HTR-8/SVneo (cell line): ENCODE measurements around the gene PHF1.

Experiments
- DNase-seq: peaks from one replicate; pipeline ENCODE4 v3.0.0; 2011; ENCODE audit warnings: low spot score, mixed read lengths; ENCODE audit not compliant: insufficient read length
- FAIRE-seq: peaks from 2 replicates; lab custom pipeline; 2011; peaks lifted over from hg19 to GRCh38; lab: Jason Lieb, UNC

PHF1 gene

DNA sequence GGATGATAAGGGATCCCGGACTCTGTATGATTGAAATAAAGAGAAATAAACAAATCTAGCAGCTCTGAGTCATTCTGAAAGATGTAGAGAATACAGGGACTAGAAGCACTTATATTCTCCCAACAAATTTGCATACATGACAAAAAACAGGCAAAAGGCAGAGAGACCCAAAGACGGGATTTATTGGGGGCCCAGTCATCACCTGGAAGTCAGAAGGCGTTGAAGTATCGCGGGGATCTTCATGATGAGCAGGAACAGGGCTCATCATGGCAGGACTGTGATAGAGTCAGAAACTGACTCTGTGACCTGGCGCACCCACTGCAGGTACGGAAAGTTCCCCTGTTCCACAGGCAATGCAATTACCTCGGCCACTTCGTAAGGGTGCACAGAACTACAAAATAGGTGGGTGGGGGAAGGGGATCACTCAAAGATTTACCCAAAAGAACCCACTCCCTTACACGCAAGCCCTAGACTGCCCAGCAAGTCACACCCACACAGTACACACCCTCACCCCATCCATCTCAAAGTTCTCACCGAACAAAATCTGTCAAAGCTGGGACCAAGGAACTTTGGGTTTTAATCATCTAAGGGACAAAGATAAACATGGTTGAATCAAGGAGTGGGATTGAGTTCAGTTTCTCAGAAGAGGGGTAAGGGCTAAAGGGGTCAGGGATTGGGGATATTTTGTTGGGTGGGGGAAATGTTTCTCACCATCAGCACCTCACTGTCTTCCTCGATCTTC lies 5.7 kb downstream of the PHF1 start:
- FAIRE-seq (no peak), DNase-seq (no peak)

- no peak for FAIRE-seq
- DNase-seq, result no peak
Observed at GRCh38 chr6:33417128-33417902, 6.5 kb downstream of the PHF1 start.

GRCh38 chr6:33417903-33418689 lies 7.3 kb downstream of the PHF1 start, which contains the start of gene CUTA:
Gene CUTA (minus strand): TSS chr6:33418107. CDS start chr6:33418000, 107 bp downstream.
- FAIRE-seq (peak; percentile 99), DNase-seq (peak; percentile 97)

DNA sequence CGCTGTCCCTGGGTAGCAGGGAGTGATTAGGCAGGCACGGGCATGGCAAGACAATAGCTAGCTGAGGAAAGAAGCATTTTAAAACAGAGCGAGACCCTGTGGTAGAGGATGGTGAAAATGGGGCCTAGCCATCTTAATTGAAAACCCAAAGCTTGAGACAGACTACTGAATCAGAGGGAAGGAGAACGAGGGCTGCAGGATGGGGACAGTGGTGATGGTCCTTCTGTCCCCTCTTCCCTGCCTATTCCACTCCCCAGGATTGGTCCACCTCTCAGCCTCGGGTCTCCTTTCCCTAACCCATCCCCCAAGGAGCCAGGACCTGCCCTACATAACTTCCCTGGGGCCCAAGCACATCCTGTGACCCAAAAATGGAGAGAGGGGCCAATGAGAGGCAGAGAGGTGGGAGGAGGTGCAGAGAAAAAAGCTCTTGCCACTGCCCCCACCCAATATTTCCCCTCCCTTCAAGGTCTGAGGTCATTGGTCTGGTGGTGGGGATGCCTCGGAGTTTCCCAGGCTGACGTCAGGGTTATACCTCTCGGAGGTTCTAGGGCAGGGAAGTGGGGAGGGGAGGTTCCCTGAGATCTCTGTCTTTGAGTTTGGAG lies 8.0 kb downstream of the PHF1 start:
- FAIRE-seq (no peak), DNase-seq (no peak)

DNA sequence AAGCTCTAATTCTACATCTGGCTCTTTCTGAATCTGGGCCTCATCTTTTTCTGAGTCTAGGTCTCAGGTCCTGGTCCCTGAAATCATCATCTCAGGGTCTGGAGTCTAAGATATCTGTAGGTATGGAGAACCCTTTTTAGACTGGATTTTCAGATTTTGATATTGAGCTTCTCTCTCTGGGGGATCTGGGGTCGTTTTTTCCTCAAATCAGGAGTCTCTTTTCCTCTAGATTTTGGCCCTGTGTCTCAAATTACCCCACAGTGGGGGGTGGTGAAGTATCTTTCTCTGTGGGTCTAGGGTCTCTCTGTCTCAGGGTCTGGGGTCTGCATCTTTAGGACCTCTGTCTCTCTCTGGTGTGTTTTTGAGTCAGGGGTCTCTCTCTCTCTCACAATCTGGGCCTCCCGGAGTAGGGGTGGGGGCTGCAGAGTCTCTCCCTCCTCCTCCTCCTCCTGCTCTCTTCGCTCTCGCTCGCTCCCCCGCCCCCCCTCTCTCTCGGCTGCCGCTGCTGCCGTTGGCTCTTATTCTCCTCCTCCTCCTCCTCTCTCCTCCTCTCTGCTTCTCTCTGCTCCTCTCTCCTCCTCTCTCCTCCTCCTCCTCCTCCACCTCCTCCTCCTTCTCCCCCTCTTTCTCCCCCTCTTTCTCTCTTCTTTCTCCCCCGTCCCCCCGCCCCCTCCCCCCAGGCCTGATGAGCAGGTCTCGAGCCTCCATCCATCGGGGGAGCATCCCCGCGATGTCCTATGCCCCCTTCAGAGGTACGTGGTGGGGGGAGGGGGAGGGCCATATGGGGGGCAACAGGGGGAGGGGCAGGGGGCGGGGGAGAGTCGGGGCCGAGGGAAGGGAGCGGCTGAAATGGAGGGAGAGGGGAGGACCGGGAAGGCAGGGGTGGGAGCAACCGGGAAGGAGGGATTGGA lies 9.0 kb downstream of the PHF1 start, which contains the start of gene SYNGAP1:
SYNGAP1 (plus strand) TSS at position 486 of the 911 bp plus-strand sequence; CDS start at position 686, 200 bp downstream.
- DNase-seq, result no peak
- FAIRE-seq, result no peak

DNA sequence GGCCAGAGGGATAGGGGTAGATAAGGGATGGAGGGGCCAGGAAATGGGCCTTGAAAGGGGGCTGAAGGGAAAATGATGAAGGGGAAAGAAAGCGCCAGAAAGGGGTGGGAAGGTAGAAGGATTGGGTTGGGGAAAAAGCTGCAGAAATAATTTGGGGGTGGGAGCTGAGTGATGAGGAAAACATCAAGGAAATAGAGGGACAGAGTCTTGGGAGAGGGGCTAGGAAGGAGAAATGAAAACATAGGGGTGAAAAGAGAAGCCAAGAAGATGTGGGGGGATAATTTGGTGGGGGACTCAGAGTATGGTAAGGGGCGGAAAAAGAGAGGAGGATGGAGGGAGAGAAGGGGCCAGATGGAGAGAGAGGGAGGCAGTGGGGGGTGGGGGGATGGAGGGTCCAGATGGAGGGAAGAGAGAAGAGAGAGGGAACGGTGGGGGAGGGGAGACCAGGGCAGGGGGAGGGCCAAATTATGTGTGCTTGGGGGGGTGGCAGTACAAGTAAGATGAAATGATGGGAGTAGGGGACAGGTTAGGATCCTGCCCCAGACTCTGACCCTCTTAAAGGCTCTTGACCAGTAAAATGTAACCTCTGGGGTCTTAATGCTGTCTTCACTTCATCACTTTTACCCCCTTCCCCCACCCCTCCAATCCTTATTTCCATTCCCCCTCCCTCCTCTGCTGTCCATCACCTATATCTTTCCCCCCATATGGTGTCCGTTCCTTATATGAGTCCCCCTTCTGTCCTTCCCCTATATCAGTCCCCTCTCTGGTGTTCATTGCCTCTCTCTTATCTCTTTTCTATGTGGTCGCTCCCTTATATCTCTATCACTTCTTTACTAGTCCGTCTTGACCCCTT lies 9.9 kb downstream of the PHF1 start:
- DNase-seq (no peak), FAIRE-seq (no peak)

DNA sequence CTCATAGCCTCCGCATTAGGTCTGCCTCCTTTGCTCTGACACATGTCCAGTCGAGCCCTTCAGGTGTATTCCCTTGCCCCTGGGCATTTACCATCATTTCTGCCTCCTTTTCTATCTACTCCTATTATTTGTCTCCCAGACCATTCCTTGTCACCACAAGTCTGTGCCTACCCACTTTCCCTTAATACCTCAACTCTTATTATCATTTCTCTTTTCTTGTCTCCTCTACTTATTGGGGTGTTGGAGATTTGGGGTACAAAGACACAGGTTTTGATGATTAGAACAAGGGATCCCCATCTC lies 10.5 kb downstream of the PHF1 start:
- FAIRE-seq, result no peak
- DNase-seq, result no peak

- DNase-seq (no peak), FAIRE-seq (no peak)
Observed at GRCh38 chr6:33423777-33424176, 13.0 kb downstream of the PHF1 start.

- DNase-seq, result no peak
- no peak for FAIRE-seq
Observed at GRCh38 chr6:33424855-33425667, 14.2 kb downstream of the PHF1 start.

DNA sequence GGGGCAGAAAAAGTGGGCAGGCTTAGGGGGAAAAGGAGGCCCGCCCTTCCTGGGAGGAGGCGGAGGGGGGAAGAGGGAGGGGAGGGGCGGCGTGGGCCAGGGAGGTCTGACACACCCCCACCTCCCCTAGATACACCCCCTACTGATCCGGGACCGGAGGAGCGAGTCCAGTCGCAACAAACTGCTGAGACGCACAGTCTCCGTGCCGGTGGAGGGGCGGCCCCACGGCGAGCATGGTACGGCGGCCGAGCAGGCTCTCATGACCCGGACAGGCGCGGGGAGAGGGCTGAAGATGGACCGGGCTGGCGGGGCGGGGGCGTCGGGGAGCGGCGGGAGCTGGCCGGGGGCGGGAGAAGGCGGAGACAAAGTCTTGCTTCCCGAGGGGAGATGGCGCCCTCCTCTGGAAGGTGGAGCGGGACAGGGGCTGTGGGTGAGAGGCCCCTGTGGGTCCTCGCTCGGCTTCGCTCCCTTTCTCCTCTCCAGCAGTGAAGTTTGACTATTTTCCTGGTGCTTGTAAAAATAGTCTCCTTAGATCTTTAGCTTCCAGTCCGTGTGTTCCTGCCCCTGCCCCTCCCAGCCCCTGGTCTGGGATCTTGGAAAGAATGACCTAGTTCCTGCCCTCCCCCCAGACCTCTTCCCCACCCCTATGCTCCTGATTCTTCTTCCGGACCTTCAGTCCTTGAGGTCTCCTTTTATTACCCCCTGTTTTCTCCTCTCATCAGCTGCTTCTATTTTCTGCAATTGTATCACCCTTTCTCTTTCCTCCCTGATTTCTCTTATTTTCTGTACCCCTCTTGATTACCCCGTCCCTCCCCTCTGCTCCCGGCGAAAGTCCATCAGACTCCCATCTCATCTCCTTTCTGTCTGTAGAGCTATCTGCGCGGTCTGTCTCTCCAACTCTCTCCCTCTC lies 15.1 kb downstream of the PHF1 start:
- FAIRE-seq (peak; percentile 86), DNase-seq (peak; percentile 90)

- peak; percentile 77 for FAIRE-seq
- no peak for DNase-seq
Observed at GRCh38 chr6:33426590-33427511, 16.0 kb downstream of the PHF1 start.

- FAIRE-seq (no peak), DNase-seq (peak; percentile 65)
Observed at GRCh38 chr6:33427585-33428223, 16.9 kb downstream of the PHF1 start.

GRCh38 chr6:33428224-33428965 lies 17.6 kb downstream of the PHF1 start:
- no peak for DNase-seq
- no peak for FAIRE-seq

DNA sequence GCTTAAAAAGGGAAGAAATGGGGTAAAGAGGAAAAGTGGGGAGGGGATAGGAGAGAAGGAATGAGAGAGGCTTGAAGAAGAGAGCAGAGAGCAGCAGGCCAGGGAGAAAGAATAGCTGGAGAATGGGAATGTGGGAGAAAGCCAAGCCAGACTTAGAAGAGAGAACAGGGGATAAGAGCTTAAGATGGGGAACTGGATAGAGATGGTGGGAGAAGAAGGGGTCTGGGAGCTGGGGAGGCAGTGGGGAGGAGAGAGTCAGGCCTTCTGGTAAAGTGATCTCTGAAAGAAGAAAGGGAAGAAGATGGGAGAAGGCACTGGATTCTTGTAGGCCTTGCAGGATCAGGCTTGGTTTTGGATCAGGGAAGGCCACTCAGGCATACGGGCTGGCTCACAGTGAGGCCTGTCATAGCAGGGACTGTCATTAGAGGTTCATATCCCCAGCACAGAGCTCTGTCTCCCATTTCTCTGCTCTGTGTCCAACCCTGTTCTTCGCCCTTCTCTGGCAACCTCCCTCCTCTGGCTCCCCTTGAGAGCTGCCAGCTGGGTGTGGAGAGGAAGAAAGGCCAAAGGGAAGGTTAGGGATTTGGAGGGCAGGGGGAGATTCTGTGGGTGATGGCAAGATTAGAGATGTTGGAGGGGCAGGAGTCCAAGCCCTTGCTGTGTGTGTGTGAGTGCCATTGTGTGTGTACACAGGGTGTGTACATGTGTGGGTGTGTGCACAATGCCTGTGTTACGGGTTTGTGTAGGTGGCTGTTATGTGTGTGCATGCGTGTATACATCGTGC lies 18.3 kb downstream of the PHF1 start:
- FAIRE-seq (no peak), DNase-seq (no peak)
